Suprapubic skin (tissue), 4 donors: ENCODE data around the gene ACADS.

Experiments used
- EP300 ChIP-seq: sonication (generic); formaldehyde crosslinking; IDR thresholded peaks from one replicate; pipeline ENCODE4 v1.6.1; 2017; ENCODE audit warnings: antibody characterized with exemption
- POLR2A ChIP-seq, 2 donors: fragments of 450-650 bp; IDR thresholded peaks; one replicate each; pipeline ENCODE4 v1.6.1; 2017; ENCODE audit warnings: antibody characterized with exemption in 2 of 2, mild to moderate bottlenecking in 2 of 2, moderate library complexity in 2 of 2
- POLR2AphosphoS5 ChIP-seq, 3 donors: sonication (generic); formaldehyde crosslinking; IDR thresholded peaks; one replicate each; pipeline ENCODE4 v1.6.1; 2017; ENCODE audit warnings: antibody characterized with exemption in 3 of 3
- TF ChIP-seq, protein P1 (sequence below), 2 donors: fragments of 200-600 bp in 1 of 2; fragments of 450-650 bp in 1 of 2; sonication (generic) in 1 of 2; IDR thresholded peaks; one replicate each; pipeline ENCODE4 v1.5.1; 2016 to 2019; ENCODE audit warnings: antibody characterized with exemption in 2 of 2, mild to moderate bottlenecking in 1 of 2, moderate library complexity in 1 of 2

DNA sequence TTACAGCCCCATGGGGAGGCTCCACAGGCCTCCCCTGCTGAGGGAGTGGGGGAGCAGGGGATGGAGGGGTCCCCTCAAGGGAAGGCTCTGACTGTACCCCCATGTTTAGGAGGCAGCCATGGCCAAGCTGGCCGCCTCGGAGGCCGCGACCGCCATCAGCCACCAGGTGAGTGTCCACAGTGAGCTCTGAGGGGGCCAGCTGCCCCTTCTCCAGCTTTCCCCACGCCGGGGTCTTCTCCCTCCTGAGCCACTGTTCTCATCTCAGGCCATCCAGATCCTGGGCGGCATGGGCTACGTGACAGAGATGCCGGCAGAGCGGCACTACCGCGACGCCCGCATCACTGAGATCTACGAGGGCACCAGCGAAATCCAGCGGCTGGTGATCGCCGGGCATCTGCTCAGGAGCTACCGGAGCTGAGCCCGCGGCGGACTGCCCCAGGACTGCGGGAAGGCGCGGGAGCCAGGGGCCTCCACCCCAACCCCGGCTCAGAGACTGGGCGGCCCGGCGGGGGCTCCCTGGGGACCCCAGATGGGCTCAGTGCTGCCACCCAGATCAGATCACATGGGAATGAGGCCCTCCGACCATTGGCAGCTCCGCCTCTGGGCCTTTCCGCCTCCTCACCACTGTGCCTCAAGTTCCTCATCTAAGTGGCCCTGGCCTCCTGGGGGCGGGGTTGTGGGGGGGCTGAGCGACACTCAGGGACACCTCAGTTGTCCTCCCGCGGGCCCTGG lies 13.6 kb downstream of the ACADS start:
- TF ChIP-seq EP300, result no peak
- TF ChIP-seq, protein P1, sequence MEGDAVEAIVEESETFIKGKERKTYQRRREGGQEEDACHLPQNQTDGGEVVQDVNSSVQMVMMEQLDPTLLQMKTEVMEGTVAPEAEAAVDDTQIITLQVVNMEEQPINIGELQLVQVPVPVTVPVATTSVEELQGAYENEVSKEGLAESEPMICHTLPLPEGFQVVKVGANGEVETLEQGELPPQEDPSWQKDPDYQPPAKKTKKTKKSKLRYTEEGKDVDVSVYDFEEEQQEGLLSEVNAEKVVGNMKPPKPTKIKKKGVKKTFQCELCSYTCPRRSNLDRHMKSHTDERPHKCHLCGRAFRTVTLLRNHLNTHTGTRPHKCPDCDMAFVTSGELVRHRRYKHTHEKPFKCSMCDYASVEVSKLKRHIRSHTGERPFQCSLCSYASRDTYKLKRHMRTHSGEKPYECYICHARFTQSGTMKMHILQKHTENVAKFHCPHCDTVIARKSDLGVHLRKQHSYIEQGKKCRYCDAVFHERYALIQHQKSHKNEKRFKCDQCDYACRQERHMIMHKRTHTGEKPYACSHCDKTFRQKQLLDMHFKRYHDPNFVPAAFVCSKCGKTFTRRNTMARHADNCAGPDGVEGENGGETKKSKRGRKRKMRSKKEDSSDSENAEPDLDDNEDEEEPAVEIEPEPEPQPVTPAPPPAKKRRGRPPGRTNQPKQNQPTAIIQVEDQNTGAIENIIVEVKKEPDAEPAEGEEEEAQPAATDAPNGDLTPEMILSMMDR (IDR thresholded peaks at IDR 0.05), result no peak
- TF ChIP-seq POLR2AphosphoS5 (IDR thresholded peaks at IDR 0.05), result no peak
- no peak for TF ChIP-seq POLR2A (IDR thresholded peaks at IDR 0.05)
